ENCODE results near the gene IFT122. TPM values are rescaled to one million over a fixed set of nuclear protein-coding genes. Genes with fewer than 3 reads are reported as not detected.

Gene IFT122
- total and polyA plus RNA-seq, 2 donors (not counting 3 experiments of a cell fraction or from before 2014, with no cell fraction given) = 38.4 to 41.7 TPM

- ChIA-PET POLR2A (no interaction called here), CTCF (interaction anchor here (1.4 kb wide), 2 partner anchors 19 to 32 kb away, joined by 3 read pairs; no protein-coding TSS in a partner anchor)
- FAIRE-seq (no peak), DNase-seq (ENCODE audit: low read depth, low spot score) (no peak)
- intact Hi-C loops (cut with micrococcal nuclease) = no loop called here
- H3K9ac ChIP-seq (replicated peaks; ENCODE audit: extremely low read depth, insufficient read depth, low read length) = no peak overlapping the region
- H3K9me3 ChIP-seq (replicated peaks; ENCODE audit: control insufficient read depth, insufficient read depth, low read length) = no peaks in the 10 kb centered on the region
- no peaks in the 10 kb centered on the region for H3K27me3 ChIP-seq (ENCODE audit: control insufficient read depth in 2 of 2, insufficient read depth in 2 of 2, low read length in 2 of 2)
- H3K79me2 ChIP-seq (ENCODE audit: control insufficient read depth, insufficient read depth, low read length) = no peaks in the 10 kb centered on the region
- H3K9me1 ChIP-seq (replicated peaks; ENCODE audit: control insufficient read depth, extremely low read depth, insufficient read depth, low read length) = no peaks in the 10 kb centered on the region
- TF ChIP-seq MAX (IDR thresholded peaks at IDR 0.05; ENCODE audit: insufficient read depth, insufficient read length) (no peak), FOS (IDR thresholded peaks at IDR 0.05; ENCODE audit: borderline replicate concordance, insufficient read depth, low read length) (no peak), MYC (IDR thresholded peaks at IDR 0.05; ENCODE audit: low read depth, low read length) (no peak), GATA2 (IDR thresholded peaks at IDR 0.05; ENCODE audit: insufficient read depth, insufficient read length, low read depth, low read length) (no peak), EZH2 (IDR thresholded peaks at IDR 0.05; ENCODE audit: borderline replicate concordance, low read depth, low read length, severe bottlenecking) (no peak), JUN (IDR thresholded peaks at IDR 0.05; ENCODE audit: borderline replicate concordance, insufficient read depth, insufficient read length, low read depth) (no peak), POLR2AphosphoS5 (IDR thresholded peaks at IDR 0.05; ENCODE audit: insufficient read depth, low read depth, low read length) (no peak), POLR2A (IDR thresholded peaks at IDR 0.05; ENCODE audit: low read depth, low read length) (no peak), CTCF (IDR thresholded peaks at IDR 0.05; ENCODE audit: extremely low read depth in 1 of 2, insufficient read depth in 1 of 2, low read depth in 1 of 2, low read length in 2 of 2) (no peak)
- dilution Hi-C loops (cut with MboI; ENCODE audit: extremely low pct_ligation_motif_present, low sequenced_read_pairs) = no loop called here
- no peak overlapping the region for H2AFZ ChIP-seq (ENCODE audit: low read depth, low read length)
- BruUV-seq (replicated peaks) = no TSS peak
- no peaks in the 10 kb centered on the region for H4K20me1 ChIP-seq (replicated peaks; ENCODE audit: control insufficient read depth, extremely low read depth, insufficient read depth, low read length)
- no peaks in the 10 kb centered on the region for H3K4me1 ChIP-seq (ENCODE audit: control insufficient read depth, extremely low read depth, insufficient read depth, low read length)
- no peak overlapping the region for H3K27ac ChIP-seq (ENCODE audit: insufficient read depth, low read depth, low read length)
- H3K36me3 ChIP-seq (ENCODE audit: control insufficient read depth in 2 of 2, extremely low read depth in 1 of 2, insufficient read depth in 2 of 2, low read length in 2 of 2) = no peaks in the 10 kb centered on the region
- no peak overlapping the region for H3K4me3 ChIP-seq (replicated peaks in 1 of 3; ENCODE audit: insufficient read depth in 1 of 3, low read depth in 1 of 3, low read length in 3 of 3)
- no peak overlapping the region for H3K4me2 ChIP-seq (ENCODE audit: insufficient read depth, low read length)
These were observed 96.3 kb downstream of the IFT122 start for GRCh38 chr3:129536374-129536667.

All from endothelial cell of umbilical vein (primary cell).